ENCODE measurements around the gene THOC2. TPM values are rescaled to one million over a fixed set of nuclear protein-coding genes. Genes with fewer than 3 reads are reported as not detected.
"Not testable (repeated sequence)": the region's sequence is repeated elsewhere in the genome, so short reads cannot be mapped to it uniquely, and the experiment has no call there.

The THOC2 gene
- total RNA-seq, 4 donors from 2014 or later = 18.2 to 51.6 (median 22.3) TPM

DNA sequence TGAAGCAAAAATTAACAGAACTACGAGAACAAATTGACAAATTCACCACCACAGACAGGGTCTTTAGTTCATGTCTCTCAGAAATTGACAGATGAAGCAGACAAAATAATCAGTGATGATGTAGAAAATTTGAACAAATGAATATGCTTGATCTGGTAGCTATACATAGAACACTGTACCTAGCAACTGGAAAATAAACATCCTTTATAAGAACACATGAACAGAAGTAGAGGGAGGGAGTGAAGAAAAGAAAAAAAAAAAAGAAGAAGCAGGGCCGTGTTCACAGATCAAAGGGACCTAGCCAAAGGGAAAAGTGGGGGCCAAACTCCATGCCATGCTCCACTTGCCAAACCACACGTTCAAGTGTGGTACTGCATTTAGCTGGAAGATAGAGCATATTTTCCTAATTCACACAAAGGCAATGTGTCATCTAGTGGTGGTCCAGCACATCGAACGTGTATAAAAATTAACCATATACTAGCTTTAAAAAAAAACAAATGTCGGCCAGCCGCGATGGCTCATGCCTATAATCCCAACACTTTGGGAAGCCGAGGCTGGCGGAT is 5.6 kb upstream of the THOC2 start:
- intact Hi-C loops (cut with DNase I; ENCODE audit: low total_unique reads) = no loop called here
- no peaks in the 10 kb centered on the region for H3K9me3 ChIP-seq
- no peaks in the 10 kb centered on the region for H3K27me3 ChIP-seq
- no peak for DNase-seq
- ATAC-seq = no peak
- no peaks in the 10 kb centered on the region for H3K4me1 ChIP-seq
- TF ChIP-seq POLR2A (IDR thresholded peaks at IDR 0.05) (no peak), CTCF (IDR thresholded peaks at IDR 0.05 in 4 of 5, conservative IDR thresholded peaks at IDR 0.05 in 1 of 5) (no peak)
- H3K4me3 ChIP-seq = no peak overlapping the region
- in situ Hi-C loops (cut with MboI; ENCODE audit: low sequenced_read_pairs in 4 of 4) = no loop called here
- no peak overlapping the region for H3K27ac ChIP-seq
- no peaks in the 10 kb centered on the region for H3K36me3 ChIP-seq

DNA sequence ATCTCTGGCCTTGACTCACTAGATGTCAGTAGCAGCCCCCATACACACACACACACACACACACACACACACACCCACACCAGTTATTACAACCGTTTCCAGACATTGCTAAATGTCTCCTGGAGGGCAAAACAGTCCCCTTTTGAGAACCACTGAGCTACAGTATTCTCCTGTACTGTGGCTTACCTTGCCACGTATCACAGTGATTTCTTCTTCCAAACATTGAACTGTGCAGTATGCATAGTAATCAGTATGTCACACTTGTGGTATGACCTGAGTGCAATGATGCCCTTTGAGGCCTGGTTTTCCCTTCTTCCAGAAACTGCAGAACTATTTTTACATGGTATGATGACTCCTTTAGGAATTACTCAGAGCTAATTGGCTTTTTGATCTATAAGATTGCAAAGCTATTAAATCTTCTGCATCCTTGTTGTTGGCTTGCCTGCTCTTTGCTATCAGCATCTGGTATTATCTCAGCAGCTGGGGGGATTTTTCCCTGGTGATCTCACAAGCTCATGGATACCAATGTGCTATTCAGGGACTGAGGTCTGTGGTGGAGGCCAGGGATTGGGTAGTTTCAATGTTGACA is 3.6 kb upstream of the THOC2 start:
- ATAC-seq = no peak
- TF ChIP-seq POLR2A (IDR thresholded peaks at IDR 0.05) = no peak
- TF ChIP-seq CTCF (IDR thresholded peaks at IDR 0.05 in 4 of 5, conservative IDR thresholded peaks at IDR 0.05 in 1 of 5) = no peak
- no peak for DNase-seq
- Histone ChIP-seq H3K27ac (no peak overlapping the region), H3K36me3 (no peaks in the 10 kb centered on the region), H3K4me3 (no peak overlapping the region), H3K4me1 (no peaks in the 10 kb centered on the region), H3K27me3 (no peaks in the 10 kb centered on the region), H3K9me3 (no peaks in the 10 kb centered on the region)
- intact Hi-C loops (cut with DNase I; ENCODE audit: low total_unique reads) = no loop called here
- in situ Hi-C loops (cut with MboI; ENCODE audit: low sequenced_read_pairs in 4 of 4) = no loop called here

DNA sequence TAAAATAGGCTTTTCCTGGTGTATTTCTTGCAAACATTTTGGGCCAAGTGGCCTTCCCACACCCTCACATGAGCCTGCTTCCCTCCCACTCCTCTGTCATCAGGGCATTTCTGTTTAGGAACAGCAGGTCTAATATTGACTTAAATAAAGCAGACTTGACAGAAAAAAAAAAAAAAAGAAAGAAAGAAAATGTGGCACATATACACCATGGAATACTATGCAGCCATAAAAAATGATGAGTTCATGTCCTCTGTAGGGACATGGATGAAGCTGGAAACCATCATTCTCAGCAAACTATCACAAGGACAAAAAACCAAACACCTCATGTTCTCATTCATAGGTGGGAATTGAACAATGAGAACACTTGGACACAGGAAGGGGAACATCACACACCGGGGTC is 2.3 kb upstream of the THOC2 start:
- H3K27ac ChIP-seq; H3K27me3 ChIP-seq; ATAC-seq; H3K4me3 ChIP-seq; in situ Hi-C loops (cut with MboI; ENCODE audit: low sequenced_read_pairs in 4 of 4); H3K9me3 ChIP-seq; intact Hi-C loops (cut with DNase I; ENCODE audit: low total_unique reads); DNase-seq; H3K4me1 ChIP-seq; H3K36me3 ChIP-seq: not testable (repeated sequence)

- DNase-seq; H3K36me3 ChIP-seq; H3K4me3 ChIP-seq; ATAC-seq; H3K27ac ChIP-seq; H3K4me1 ChIP-seq; H3K27me3 ChIP-seq; in situ Hi-C loops (cut with MboI; ENCODE audit: low sequenced_read_pairs in 4 of 4); H3K9me3 ChIP-seq; intact Hi-C loops (cut with DNase I; ENCODE audit: low total_unique reads): not testable (repeated sequence)
Observed at GRCh38 chrX:123734079-123734478, 1.2 kb upstream of the THOC2 start.

DNA sequence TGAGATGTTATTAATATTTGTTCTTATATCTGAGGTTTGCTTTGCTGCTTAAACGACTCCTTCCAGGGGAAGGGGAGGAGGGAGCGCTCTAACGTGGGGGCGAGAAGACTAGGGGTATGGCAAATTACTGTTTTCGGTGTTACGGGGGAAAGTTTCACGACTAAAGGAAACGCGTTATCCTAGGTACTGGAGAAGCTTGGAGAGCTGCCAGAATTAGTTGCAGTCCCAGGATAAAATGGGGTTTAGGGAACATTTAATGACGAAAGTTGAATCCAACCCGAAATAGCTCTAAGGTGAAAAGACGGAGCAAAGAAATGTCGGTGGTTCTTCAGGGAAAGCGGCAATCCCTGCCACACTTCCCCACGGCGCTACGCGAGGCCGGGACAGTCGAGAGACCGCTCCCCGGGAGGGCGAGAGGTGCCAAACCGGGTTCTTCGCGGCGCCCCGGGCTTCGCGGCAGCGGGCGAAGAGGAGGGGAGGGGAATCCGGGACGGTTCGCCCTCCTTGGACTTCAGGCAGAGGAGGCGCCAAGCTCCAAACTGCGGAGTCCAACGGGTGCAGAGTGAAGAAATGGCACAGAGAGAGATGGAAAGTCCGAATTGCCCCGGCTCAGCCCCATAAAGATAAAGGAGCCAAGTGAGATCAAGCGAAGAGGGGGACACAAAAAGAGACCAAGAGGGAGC is 724 bp downstream of the THOC2 start:
- in situ Hi-C loops (cut with MboI; ENCODE audit: low sequenced_read_pairs in 4 of 4) = no loop called here
- no peaks in the 10 kb centered on the region for H3K9me3 ChIP-seq

More for the DNA sequence above, 724 bp downstream of the THOC2 start:
- Histone ChIP-seq H3K27me3 (no peaks in the 10 kb centered on the region), H3K4me3 (peak overlapping the region; percentile 70 to 85 (median 80)), H3K27ac (peak overlapping the region; percentile 83 to 92 (median 87)), H3K4me1 (peaks cover 6 to 15% of the 10 kb centered on the region in 2 donors), H3K36me3 (no peaks in the 10 kb centered on the region)
- DNase-seq (no peak), ATAC-seq (peak; percentile 50 to 59)
- TF ChIP-seq POLR2A (IDR thresholded peaks at IDR 0.05) (no peak), CTCF (IDR thresholded peaks at IDR 0.05 in 4 of 5, conservative IDR thresholded peaks at IDR 0.05 in 1 of 5) (no peak)
- intact Hi-C loops (cut with DNase I; ENCODE audit: low total_unique reads) = no loop called here
